Uterus (tissue), 4 donors: ENCODE data around the gene BCAS3. TPM values are rescaled to one million over a fixed set of nuclear protein-coding genes. Genes with fewer than 3 reads are reported as not detected.
A peak's percentile ranks its signal among the peaks of the same experiment; 100 is the strongest.

Experiments
- DNase-seq, 2 donors: peaks; one replicate each; pipeline ENCODE4 v3.0.0-alpha.2; 2019 to 2020
- H3K27ac ChIP-seq, 2 donors: fragments of 200-600 bp; sonication (generic); 1 replicate in 1 of 2; 2 replicates in 1 of 2; pipeline ENCODE4 v1.5.1; 2016 to 2018
- H3K27me3 ChIP-seq, 2 donors: fragments of 200-600 bp; sonication (generic); one replicate each; pipeline ENCODE4 v1.5.1; 2018 to 2019; ENCODE audit warnings: control low read depth in 1 of 2
- H3K36me3 ChIP-seq, 2 donors: fragments of 200-600 bp; sonication (generic); one replicate each; pipeline ENCODE4 v1.5.1; 2019; ENCODE audit warnings: control low read depth in 1 of 2
- H3K4me1 ChIP-seq, 2 donors: fragments of 200-600 bp; sonication (generic); one replicate each; pipeline ENCODE4 v1.5.1; 2018 to 2019; ENCODE audit warnings: control low read depth in 1 of 2
- H3K4me3 ChIP-seq, 2 donors: fragments of 200-600 bp; sonication (generic); 1 replicate in 1 of 2; 2 replicates in 1 of 2; pipeline ENCODE4 v1.5.1; 2018 to 2019; ENCODE audit warnings: mild to moderate bottlenecking in 1 of 2
- H3K9me3 ChIP-seq, 2 donors: fragments of 200-600 bp; sonication (generic); one replicate each; pipeline ENCODE4 v1.5.1; 2019; ENCODE audit warnings: control low read depth in 1 of 2
- POLR2A ChIP-seq, 2 donors: fragments of 450-650 bp; IDR thresholded peaks; one replicate each; pipeline ENCODE4 v1.6.1; 2016; ENCODE audit warnings: antibody characterized with exemption in 2 of 2, mild to moderate bottlenecking in 1 of 2, moderate library complexity in 1 of 2
- intact Hi-C: fragments of 100-400 bp; cut with DNase I; formaldehyde crosslinking; loops from one replicate; pipeline ENCODE4 v1.15.1; 2023; ENCODE audit warnings: low total_unique reads
- total RNA-seq, 4 donors: library from RNA; depleted of rRNA in 3 of 4; stranded (reverse); fragments of >200 nt in 3 of 4; gene quantifications; one replicate each; pipeline versions ENCODE4 v1.1.0 to v1.2.4, GENCODE V29; 2014 to 2023
- TF ChIP-seq, protein P1 (sequence below), 4 experiments: fragments of 200-600 bp in 2 of 4; fragments of 450-650 bp in 2 of 4; sonication (generic) in 2 of 4; IDR thresholded peaks; one replicate each; pipeline ENCODE4 v1.5.1; 2016 to 2019; ENCODE audit warnings: antibody characterized with exemption in 4 of 4, mild to moderate bottlenecking in 2 of 4, moderate library complexity in 1 of 4
- donor health status: DM: yes; HTN: yes; CAD: no.

Gene BCAS3
- total RNA-seq, 4 donors from 2014 or later, result 42.6 to 147 (median 83.7) TPM

- Histone ChIP-seq H3K27ac (no peak overlapping the region), H3K4me1 (no peaks in the 10 kb centered on the region), H3K4me3 (no peak overlapping the region), H3K36me3 (no peaks in the 10 kb centered on the region), H3K9me3 (no peaks in the 10 kb centered on the region), H3K27me3 (no peaks in the 10 kb centered on the region)
- no peak for DNase-seq
- TF ChIP-seq POLR2A (IDR thresholded peaks at IDR 0.05), result no peak
- TF ChIP-seq, protein P1, sequence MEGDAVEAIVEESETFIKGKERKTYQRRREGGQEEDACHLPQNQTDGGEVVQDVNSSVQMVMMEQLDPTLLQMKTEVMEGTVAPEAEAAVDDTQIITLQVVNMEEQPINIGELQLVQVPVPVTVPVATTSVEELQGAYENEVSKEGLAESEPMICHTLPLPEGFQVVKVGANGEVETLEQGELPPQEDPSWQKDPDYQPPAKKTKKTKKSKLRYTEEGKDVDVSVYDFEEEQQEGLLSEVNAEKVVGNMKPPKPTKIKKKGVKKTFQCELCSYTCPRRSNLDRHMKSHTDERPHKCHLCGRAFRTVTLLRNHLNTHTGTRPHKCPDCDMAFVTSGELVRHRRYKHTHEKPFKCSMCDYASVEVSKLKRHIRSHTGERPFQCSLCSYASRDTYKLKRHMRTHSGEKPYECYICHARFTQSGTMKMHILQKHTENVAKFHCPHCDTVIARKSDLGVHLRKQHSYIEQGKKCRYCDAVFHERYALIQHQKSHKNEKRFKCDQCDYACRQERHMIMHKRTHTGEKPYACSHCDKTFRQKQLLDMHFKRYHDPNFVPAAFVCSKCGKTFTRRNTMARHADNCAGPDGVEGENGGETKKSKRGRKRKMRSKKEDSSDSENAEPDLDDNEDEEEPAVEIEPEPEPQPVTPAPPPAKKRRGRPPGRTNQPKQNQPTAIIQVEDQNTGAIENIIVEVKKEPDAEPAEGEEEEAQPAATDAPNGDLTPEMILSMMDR (IDR thresholded peaks at IDR 0.05), result no peak
- intact Hi-C loops, result no loop called here
Measured at GRCh38 chr17:61345825-61346666, 668.4 kb downstream of the BCAS3 start.

DNA sequence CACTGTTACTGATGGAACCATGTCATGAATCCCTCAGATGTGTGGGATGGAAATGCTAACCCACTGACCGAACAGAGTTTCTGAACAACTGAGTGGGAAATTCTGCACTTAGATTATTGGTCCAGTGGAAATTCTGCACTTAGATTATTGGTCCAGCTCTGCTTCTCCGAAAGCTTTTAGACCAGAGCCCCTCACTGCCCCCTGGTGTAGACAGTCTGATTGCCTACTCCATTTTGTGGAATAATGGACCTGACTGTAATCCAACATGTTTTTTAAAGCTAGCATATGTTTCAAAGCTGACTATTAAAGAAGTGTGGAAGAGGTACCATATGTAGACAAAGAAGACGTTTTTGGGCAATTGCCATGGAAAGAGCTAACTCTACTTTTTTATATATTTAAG, 671.7 kb downstream of the BCAS3 start:
- intact Hi-C loops, result no loop called here
- TF ChIP-seq, protein P1 (IDR thresholded peaks at IDR 0.05), result peak in 1 of 4 experiments; percentile 12
- TF ChIP-seq POLR2A (IDR thresholded peaks at IDR 0.05), result no peak
- Histone ChIP-seq H3K27me3 (no peaks in the 10 kb centered on the region), H3K27ac (no peak overlapping the region), H3K36me3 (no peaks in the 10 kb centered on the region), H3K4me1 (no peaks in the 10 kb centered on the region), H3K4me3 (no peak overlapping the region), H3K9me3 (no peaks in the 10 kb centered on the region)
- DNase-seq, result no peak

DNA sequence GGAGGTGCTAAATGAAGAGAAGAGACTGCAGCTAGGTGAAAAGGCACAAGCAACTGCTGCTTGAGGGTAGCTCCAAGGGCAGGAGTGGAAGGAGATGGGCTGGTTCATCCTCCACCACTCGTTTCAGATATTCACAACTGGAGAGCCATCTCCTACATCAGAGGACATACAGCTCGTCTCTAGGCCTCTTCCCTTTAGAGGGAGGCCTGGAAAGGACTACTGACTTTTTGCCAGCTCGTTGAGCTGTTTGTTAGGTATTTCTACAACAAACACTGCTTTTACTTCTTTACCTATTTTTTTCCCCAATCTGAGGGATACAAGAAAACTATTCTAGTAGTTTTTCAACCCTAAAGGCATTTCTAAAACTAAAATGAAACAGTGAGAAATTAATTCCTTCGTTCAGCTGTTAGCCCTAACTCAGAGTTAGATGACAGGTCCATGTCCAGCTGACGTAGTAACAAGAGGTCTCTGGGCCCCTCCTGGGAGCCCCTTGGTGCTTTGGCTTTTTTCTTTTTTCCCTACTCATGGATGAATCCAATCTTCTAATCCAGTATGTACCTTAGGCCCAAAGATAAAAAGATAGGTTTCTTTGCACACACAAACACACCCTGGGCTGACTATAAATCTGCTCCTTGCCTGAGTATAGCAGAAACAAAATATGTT, 674.2 kb downstream of the BCAS3 start:
- Histone ChIP-seq H3K36me3 (no peaks in the 10 kb centered on the region), H3K4me3 (no peak overlapping the region), H3K27me3 (no peaks in the 10 kb centered on the region), H3K4me1 (no peaks in the 10 kb centered on the region), H3K27ac (peak overlapping the region; percentile 9 to 47), H3K9me3 (no peaks in the 10 kb centered on the region)
- TF ChIP-seq, protein P1 (IDR thresholded peaks at IDR 0.05), result peak in 1 of 4 experiments; percentile 4
- no peak for TF ChIP-seq POLR2A (IDR thresholded peaks at IDR 0.05)
- DNase-seq, result no peak
- intact Hi-C loops, result no loop called here

- Histone ChIP-seq H3K4me3 (no peak overlapping the region), H3K27me3 (no peaks in the 10 kb centered on the region), H3K36me3 (no peaks in the 10 kb centered on the region), H3K27ac (peak overlapping the region; percentile 9 to 47), H3K9me3 (no peaks in the 10 kb centered on the region), H3K4me1 (no peaks in the 10 kb centered on the region)
- intact Hi-C loops, result no loop called here
- no peak for TF ChIP-seq POLR2A (IDR thresholded peaks at IDR 0.05)
- TF ChIP-seq, protein P1 (IDR thresholded peaks at IDR 0.05), result no peak
- no peak for DNase-seq
Measured at GRCh38 chr17:61352408-61352770, 674.7 kb downstream of the BCAS3 start.
